ENCODE data around the gene TAF11L5.

- TF ChIP-seq CTCF (IDR thresholded peaks at IDR 0.05) (no peak), POLR2A (IDR thresholded peaks at IDR 0.05) (no peak)
These were observed 48.0 kb upstream of the TAF11L5 start for GRCh38 chr5:17477043-17477442.
